B cell (primary cell): Measurements from ENCODE around the gene TUBG1. TPM values are rescaled to one million over a fixed set of nuclear protein-coding genes. Genes with fewer than 3 reads are reported as not detected.

Experiments
- ATAC-seq: fragments of 200-7000 bp; cut with Tn5 transposase; one replicate; pipeline ENCODE4 v1.10.0; 2021; ENCODE audit warnings: low read depth, mild to moderate bottlenecking, moderate number of reproducible peaks, moderate library complexity
- CTCF ChIA-PET: fragments of 350-600 bp; sonication (Branson Sonifier 250); formaldehyde crosslinking; loops from one replicate; lab custom pipeline; 2021; ENCODE audit warnings: antibody characterized with exemption, inconsistent platforms; lab: Charles Lee
- POLR2A ChIA-PET: fragments of 350-600 bp; sonication (Branson Sonifier 250); formaldehyde crosslinking; loops from one replicate; lab custom pipeline; 2021; ENCODE audit warnings: antibody characterized with exemption; lab: Charles Lee
- DNase-seq: peaks from one replicate; pipeline ENCODE4 v3.0.0; 2013
- H2AFZ ChIP-seq: 2 replicates; pipeline ENCODE4 v1.6.1; 2012; ENCODE audit warnings: mild to moderate bottlenecking, low read depth, low read length; ENCODE audit not compliant: insufficient read depth, poor library complexity, severe bottlenecking
- H3K27ac ChIP-seq, 2 donors: 1 replicate in 1 of 2; 2 replicates in 1 of 2; pipeline ENCODE4 v1.5.1; 2012 to 2013; ENCODE audit warnings: low read length in 2 of 2, mild to moderate bottlenecking in 2 of 2, moderate library complexity in 1 of 2
- H3K27me3 ChIP-seq, 4 experiments: fragments of 200-600 bp in 1 of 4; sonication (generic) in 1 of 4; replicated peaks in 1 of 4; 1 replicate in 2 of 4; 2 replicates in 2 of 4; pipeline versions ENCODE4 v1.6.1 to v1.7.0; 2013 to 2016; ENCODE audit warnings: low read length in 3 of 4, mild to moderate bottlenecking in 2 of 4, mixed read lengths in 1 of 4, moderate library complexity in 1 of 4; ENCODE audit not compliant: insufficient read depth in 4 of 4, control insufficient read depth in 3 of 4; ENCODE audit errors: control extremely low read depth in 1 of 4
- H3K36me3 ChIP-seq, 2 experiments: replicated peaks in 1 of 2; 1 replicate in 1 of 2; 2 replicates in 1 of 2; pipeline versions ENCODE4 v1.6.1 to v1.7.1; 2013; ENCODE audit warnings: low read length in 1 of 2; ENCODE audit not compliant: insufficient read depth in 2 of 2, control insufficient read depth in 1 of 2; ENCODE audit errors: control extremely low read depth in 1 of 2, extremely low read depth in 1 of 2
- H3K4me1 ChIP-seq, 2 donors: fragments of 200-600 bp in 1 of 2; sonication (generic) in 1 of 2; 1 replicate in 1 of 2; 2 replicates in 1 of 2; pipeline versions ENCODE4 v1.5.1 to v1.6.1; 2013 to 2017; ENCODE audit warnings: low read length in 2 of 2; ENCODE audit not compliant: control insufficient read depth in 2 of 2, insufficient read depth in 2 of 2
- H3K4me2 ChIP-seq: replicated peaks from 2 replicates; pipeline ENCODE3; 2012; ENCODE audit warnings: mild to moderate bottlenecking, low read depth, low read length; ENCODE audit not compliant: poor library complexity, severe bottlenecking
- H3K4me3 ChIP-seq, 5 experiments: fragments of 200-600 bp in 1 of 5; sonication (generic) in 1 of 5; 1 replicate in 3 of 5; 2 replicates in 2 of 5; pipeline versions ENCODE4 v1.5.1 to v1.7.0; 2011 to 2016; ENCODE audit warnings: low read length in 4 of 5, mild to moderate bottlenecking in 4 of 5, low read depth in 2 of 5, control low read depth in 1 of 5, moderate library complexity in 1 of 5; ENCODE audit not compliant: insufficient read depth in 1 of 5; ENCODE audit errors: control extremely low read depth in 1 of 5, extremely low read depth in 1 of 5
- H3K79me2 ChIP-seq: fragments of 200-600 bp; sonication (generic); one replicate; pipeline ENCODE4 v1.6.0; 2016; ENCODE audit warnings: low read length; ENCODE audit not compliant: control insufficient read depth, insufficient read depth
- H3K9ac ChIP-seq: fragments of 200-600 bp; sonication (generic); 2 replicates; pipeline ENCODE4 v1.6.1; 2017; ENCODE audit warnings: mild to moderate bottlenecking, low read length, moderate library complexity
- H3K9me3 ChIP-seq, 3 donors: one replicate each; pipeline versions ENCODE4 v1.6.1 to v1.7.1; 2013; ENCODE audit warnings: low read length in 2 of 3; ENCODE audit not compliant: control insufficient read depth in 2 of 3, insufficient read depth in 1 of 3; ENCODE audit errors: control extremely low read depth in 1 of 3
- H4K20me1 ChIP-seq: 2 replicates; pipeline ENCODE4 v1.6.0; 2012; ENCODE audit warnings: mild to moderate bottlenecking, low read length; ENCODE audit not compliant: insufficient read depth, control insufficient read depth, poor library complexity, severe bottlenecking
- H3K27ac Mint-ChIP-seq: one replicate; pipeline ENCODE4 v1.8.0; 2021; ENCODE audit warnings: mixed read lengths
- H3K27me3 Mint-ChIP-seq: one replicate; pipeline ENCODE4 v1.8.0; 2021; ENCODE audit warnings: mixed read lengths
- H3K4me1 Mint-ChIP-seq: one replicate; pipeline ENCODE4 v1.8.0; 2021; ENCODE audit warnings: mixed read lengths
- H3K4me3 Mint-ChIP-seq: one replicate; pipeline ENCODE4 v1.8.0; 2021; ENCODE audit warnings: mixed read lengths
- H3K9me3 Mint-ChIP-seq: one replicate; pipeline ENCODE4 v1.8.0; 2022; ENCODE audit warnings: mixed read lengths; ENCODE audit not compliant: insufficient read depth
- CTCF ChIP-seq: fragments of 200-600 bp; IDR thresholded peaks from one replicate; pipeline ENCODE4 v1.8.0; 2022; ENCODE audit warnings: antibody characterized with exemption, mild to moderate bottlenecking
- EZH2 ChIP-seq: IDR thresholded peaks from 2 replicates; pipeline ENCODE4 v1.6.1; 2012; ENCODE audit warnings: borderline replicate concordance, low read depth, mild to moderate bottlenecking, moderate library complexity, low read length; ENCODE audit not compliant: insufficient read depth, poor library complexity, severe bottlenecking
- WGBS: methylation state at CpG from one replicate; pipeline ENCODE4 v1.1.5; 2013; ENCODE audit warnings: missing lambda C conversion rate; ENCODE audit not compliant: insufficient coverage; 5-methylcytosine and 5-hydroxymethylcytosine counted together
- intact Hi-C: fragments of 100-400 bp; cut with micrococcal nuclease; formaldehyde crosslinking; loops from one replicate; pipeline ENCODE4 v1.10.0; 2022
- polyA plus RNA-seq: library from polyadenylated mRNA; depleted of rRNA; stranded (reverse); fragments of >200 nt; gene quantifications from 2 replicates; pipeline ENCODE4 v1.2.3, GENCODE V29; 2012
- total RNA-seq, 2 donors: library from RNA; stranded (reverse); fragments of 120-200 nt in 1 of 2; gene quantifications; 1 replicate in 1 of 2; 2 replicates in 1 of 2; pipeline versions ENCODE4 v1.2.3 to v1.2.4, GENCODE V29; 2013 to 2022

The TUBG1 gene
- total and polyA plus RNA-seq, 2 donors (not counting 1 experiment from before 2014, with no cell fraction given): 17.2 to 19.5 TPM

- Histone ChIP-seq H2AFZ (no peak overlapping the region), H3K4me3 (no peak overlapping the region), H3K4me1 (peaks cover 14 to 18% of the 10 kb centered on the region in 2 donors), H3K4me2 (no peak overlapping the region), H3K27ac (no peak overlapping the region), H3K36me3 (peaks cover 0 to 30% of the 10 kb centered on the region in 2 experiments), H3K79me2 (peaks cover 28% of the 10 kb centered on the region), H3K9me3 (no peaks in the 10 kb centered on the region), H3K9ac (no peak overlapping the region), H4K20me1 (peaks cover 19% of the 10 kb centered on the region), H3K27me3 (no peaks in the 10 kb centered on the region)
- intact Hi-C loops: no loop called here
- no peak for TF ChIP-seq CTCF
- no peak for TF ChIP-seq EZH2
- ATAC-seq (no peak), DNase-seq (no peak)
- Mint-ChIP-seq H3K9me3 (no peaks in the 10 kb centered on the region), H3K4me1 (peaks cover 25% of the 10 kb centered on the region), H3K27me3 (no peaks in the 10 kb centered on the region), H3K4me3 (peak overlapping the region; percentile 23), H3K27ac (no peak overlapping the region)
- 100% methylated on average over 1 of the region's 4 CpGs for WGBS
- POLR2A ChIA-PET: no interaction called here
- CTCF ChIA-PET: no interaction called here
These were observed 2.5 kb downstream of the TUBG1 start for GRCh38 chr17:42612013-42612412.

DNA sequence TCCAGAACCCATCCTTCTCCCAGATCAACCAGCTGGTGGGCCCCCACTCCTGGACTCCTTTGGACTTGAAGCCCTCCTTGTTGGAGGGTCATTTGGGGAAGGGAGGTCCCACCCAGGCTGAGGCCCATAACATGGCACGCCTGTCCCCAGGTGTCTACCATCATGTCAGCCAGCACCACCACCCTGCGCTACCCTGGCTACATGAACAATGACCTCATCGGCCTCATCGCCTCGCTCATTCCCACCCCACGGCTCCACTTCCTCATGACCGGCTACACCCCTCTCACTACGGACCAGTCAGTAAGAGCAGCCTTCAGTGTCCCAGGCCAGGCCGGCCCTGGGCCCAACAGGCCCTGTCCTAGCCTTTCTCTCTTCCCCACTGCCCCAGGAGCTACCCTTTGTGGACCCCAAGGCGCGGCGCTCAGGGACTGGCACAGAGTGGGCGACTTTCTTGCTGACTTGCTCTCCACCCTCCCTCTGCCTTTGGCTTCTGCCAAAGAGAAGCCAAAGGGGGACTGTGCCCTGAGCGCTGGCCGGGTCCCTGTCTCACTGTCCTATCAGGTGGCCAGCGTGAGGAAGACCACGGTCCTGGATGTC, 4.3 kb downstream of the TUBG1 start:
- ChIA-PET POLR2A (no interaction called here), CTCF (no interaction called here)
- H3K4me1 Mint-ChIP-seq: peaks cover 21% of the 10 kb centered on the region
- H3K4me3 ChIP-seq: no peak overlapping the region
- DNase-seq (no peak), ATAC-seq (no peak)
- H3K79me2 ChIP-seq: peaks cover 11% of the 10 kb centered on the region
- WGBS: 98% methylated on average over 13 of the region's 17 CpGs
- no peak overlapping the region for H3K27ac ChIP-seq
- H3K4me2 ChIP-seq: no peak overlapping the region
- H4K20me1 ChIP-seq: peaks cover 1% of the 10 kb centered on the region
- TF ChIP-seq CTCF: no peak
- TF ChIP-seq EZH2: no peak
- no peaks in the 10 kb centered on the region for H3K9me3 Mint-ChIP-seq
- intact Hi-C loops: no loop called here
- H3K4me1 ChIP-seq: peaks cover 5 to 14% of the 10 kb centered on the region in 2 donors
- no peaks in the 10 kb centered on the region for H3K9me3 ChIP-seq
- H2AFZ ChIP-seq: no peak overlapping the region
- no peak overlapping the region for H3K27ac Mint-ChIP-seq
- no peaks in the 10 kb centered on the region for H3K27me3 Mint-ChIP-seq
- no peak overlapping the region for H3K4me3 Mint-ChIP-seq
- H3K9ac ChIP-seq: no peak overlapping the region
- no peaks in the 10 kb centered on the region for H3K27me3 ChIP-seq
- peaks cover 0 to 30% of the 10 kb centered on the region in 2 experiments for H3K36me3 ChIP-seq
